Testis (tissue), 2 donors: ENCODE results near the gene TMEM186.

Experiments used
- CTCF ChIP-seq, 3 experiments: fragments of 450-650 bp in 2 of 3; fragments of 200-600 bp in 1 of 3; sonication (generic) in 1 of 3; IDR thresholded peaks; one replicate each; pipeline ENCODE4 v1.5.1; 2016 to 2019; ENCODE audit warnings: antibody characterized with exemption in 3 of 3, mild to moderate bottlenecking in 2 of 3, moderate library complexity in 1 of 3
- POLR2A ChIP-seq: fragments of 450-650 bp; IDR thresholded peaks from one replicate; pipeline ENCODE4 v1.6.1; 2017; ENCODE audit warnings: antibody characterized with exemption, mild to moderate bottlenecking, moderate library complexity

GRCh38 chr16:8828541-8829165 is 31.2 kb upstream of the TMEM186 start:
- TF ChIP-seq CTCF (IDR thresholded peaks at IDR 0.05), result no peak
- no peak for TF ChIP-seq POLR2A
